Panc1 (cell line): ENCODE measurements around the gene PXMP2. TPM values are rescaled to one million over a fixed set of nuclear protein-coding genes. Genes with fewer than 3 reads are reported as not detected.
A peak's percentile ranks its signal among the peaks of the same experiment; 100 is the strongest.

Source experiments
- ATAC-seq: fragments of 200-7000 bp; cut with Tn5 transposase; 2 replicates; pipeline ENCODE4 v1.9.1; 2020; ENCODE audit warnings: mild to moderate bottlenecking, moderate library complexity
- BruUV-seq: library from RNA; stranded (reverse); fragments of 400-500 nt; replicated peaks from 2 replicates; lab custom pipeline; 2021; lab: Mats Ljungman, UMichigan
- CTCF ChIA-PET: fragments of 300-600 bp; sonication (Branson Sonifier 250); formaldehyde crosslinking; loops from one replicate; lab custom pipeline; 2022; ENCODE audit warnings: antibody characterized with exemption; lab: Charles Lee
- POLR2A ChIA-PET: fragments of 300-600 bp; sonication (Branson Sonifier 250); formaldehyde crosslinking; loops from one replicate; lab custom pipeline; 2022; ENCODE audit warnings: antibody characterized with exemption; lab: Charles Lee
- DNase-seq: peaks from one replicate; pipeline ENCODE4 v3.0.0-alpha.2; 2010; ENCODE audit warnings: low read depth, low spot score
- H3K27ac ChIP-seq: 2 replicates; pipeline ENCODE4 v1.5.1; 2011; ENCODE audit warnings: mild to moderate bottlenecking, low read length, inconsistent platforms
- H3K27me3 ChIP-seq: fragments of 200-500 bp; sonication (Bioruptor generic); 2 replicates; pipeline ENCODE4 v1.6.0; 2014; ENCODE audit warnings: low read length, inconsistent platforms; ENCODE audit not compliant: control insufficient read depth, insufficient read depth
- H3K36me3 ChIP-seq: fragments of 200-500 bp; sonication (Bioruptor generic); 2 replicates; pipeline ENCODE4 v1.5.1; 2014; ENCODE audit warnings: inconsistent platforms, mild to moderate bottlenecking, low read length, moderate library complexity; ENCODE audit not compliant: control insufficient read depth, insufficient read depth
- H3K4me1 ChIP-seq: 2 replicates; pipeline ENCODE4 v1.5.1; 2011; ENCODE audit warnings: inconsistent platforms, mild to moderate bottlenecking, low read length, moderate library complexity; ENCODE audit not compliant: control insufficient read depth, insufficient read depth
- H3K4me3 ChIP-seq, 2 experiments: 2 replicates each; pipeline ENCODE4 v1.5.1; 2011 to 2012; ENCODE audit warnings: low read depth in 2 of 2, low read length in 2 of 2, mild to moderate bottlenecking in 2 of 2, inconsistent platforms in 1 of 2, moderate library complexity in 1 of 2
- H3K9me3 ChIP-seq: fragments of 200-500 bp; sonication (Bioruptor generic); 2 replicates; pipeline ENCODE4 v1.5.1; 2014; ENCODE audit warnings: low read depth, mild to moderate bottlenecking, inconsistent platforms, low read length, moderate library complexity; ENCODE audit not compliant: control insufficient read depth, insufficient read depth
- CTCF ChIP-seq: fragments of 450-650 bp; IDR thresholded peaks from 2 replicates; pipeline ENCODE4 v1.5.1; 2017; ENCODE audit warnings: mild to moderate bottlenecking
- POLR2AphosphoS5 ChIP-seq: IDR thresholded peaks from 2 replicates; pipeline ENCODE4 v1.6.1; 2012; ENCODE audit warnings: mild to moderate bottlenecking, low read depth, low read length, moderate library complexity
- REST ChIP-seq, 2 experiments: IDR thresholded peaks; 2 replicates each; pipeline ENCODE4 v1.6.1; 2011 to 2012; ENCODE audit warnings: low read depth in 2 of 2, control low read depth in 1 of 2, low read length in 1 of 2, mild to moderate bottlenecking in 1 of 2, moderate library complexity in 1 of 2; ENCODE audit not compliant: insufficient read depth in 1 of 2
- SIN3A ChIP-seq: IDR thresholded peaks from 2 replicates; pipeline ENCODE4 v1.6.1; 2012; ENCODE audit warnings: low read depth, mild to moderate bottlenecking, low read length, moderate library complexity, borderline replicate concordance; ENCODE audit not compliant: insufficient read depth
- TCF7L2 ChIP-seq: IDR thresholded peaks from 2 replicates; pipeline ENCODE4 v1.6.1; 2011; ENCODE audit warnings: mild to moderate bottlenecking, low read depth, low read length, inconsistent platforms
- in situ Hi-C: cut with HindIII; loops from 2 replicates; pipeline ENCODE4 v1.10.0; 2016; ENCODE audit warnings: low sequenced_read_pairs, low pct_unique_long_range_greater_than_20kb
- intact Hi-C: fragments of 100-400 bp; cut with micrococcal nuclease; formaldehyde crosslinking; loops from one replicate; pipeline ENCODE4 v1.10.0; 2022; ENCODE audit not compliant: unreplicated experiment
- total RNA-seq: library from RNA; stranded (reverse); gene quantifications from one replicate; pipeline ENCODE4 v1.2.1, GENCODE V29; 2021; ENCODE audit not compliant: unreplicated experiment

PXMP2 gene
- total RNA-seq, 1 experiment from 2014 or later = 21.3 TPM

GRCh38 chr12:132638541-132639408 lies 48.6 kb upstream of the PXMP2 start:
- DNase-seq (peak; percentile 20), ATAC-seq (peak; percentile 81)
- POLR2A ChIA-PET = no interaction called here
- no peaks in the 10 kb centered on the region for H3K4me1 ChIP-seq
- TF ChIP-seq TCF7L2 (no peak), SIN3A (no peak), CTCF (peak; percentile 93), POLR2AphosphoS5 (no peak), REST (IDR thresholded peaks at IDR 0.05; ENCODE audit: insufficient read depth in 1 of 2, low read depth in 2 of 2, low read length in 1 of 2) (no peak)
- in situ Hi-C loops (no loop called here), intact Hi-C loops (no loop called here)
- H3K27ac ChIP-seq = no peak overlapping the region
- no peaks in the 10 kb centered on the region for H3K9me3 ChIP-seq
- no peaks in the 10 kb centered on the region for H3K27me3 ChIP-seq
- H3K36me3 ChIP-seq = peaks cover 7% of the 10 kb centered on the region
- H3K4me3 ChIP-seq = no peak overlapping the region
- CTCF ChIA-PET = interaction anchor here (0.6 to 1.2 kb wide), 5 partner anchors 16 to 223 kb away, joined by 3 to 4 read pairs (median 3); no protein-coding TSS in a partner anchor
- no TSS peak for BruUV-seq

GRCh38 chr12:132639956-132640520 lies 47.3 kb upstream of the PXMP2 start:
- no TSS peak for BruUV-seq
- in situ Hi-C loops (no loop called here), intact Hi-C loops (no loop called here)
- Histone ChIP-seq H3K36me3 (0 out of 2 replicates have a peak, but pooled peaks cover 3% of the 10 kb centered on the region), H3K27ac (no peak overlapping the region), H3K4me3 (no peak overlapping the region), H3K27me3 (no peaks in the 10 kb centered on the region), H3K9me3 (no peaks in the 10 kb centered on the region), H3K4me1 (no peaks in the 10 kb centered on the region)
- DNase-seq (no peak), ATAC-seq (no peak)
- no peak for TF ChIP-seq POLR2AphosphoS5
- no peak for TF ChIP-seq SIN3A
- TF ChIP-seq TCF7L2 = no peak
- no peak for TF ChIP-seq REST (IDR thresholded peaks at IDR 0.05; ENCODE audit: insufficient read depth in 1 of 2, low read depth in 2 of 2, low read length in 1 of 2)
- TF ChIP-seq CTCF = no peak
- ChIA-PET POLR2A (no interaction called here), CTCF (no interaction called here)
